Measurements from ENCODE around the gene WDR72.
"Not testable (repeated sequence)": the region's sequence is repeated elsewhere in the genome, so short reads cannot be mapped to it uniquely, and the experiment has no call there.

The WDR72 gene

GRCh38 chr15:53759411-53759931 lies at the start of gene WDR72:
TSS of gene WDR72 (minus strand) at chr15:53759663. CDS start at chr15:53733149, 26,514 bp downstream.
- DNase-seq, result no peak

DNA sequence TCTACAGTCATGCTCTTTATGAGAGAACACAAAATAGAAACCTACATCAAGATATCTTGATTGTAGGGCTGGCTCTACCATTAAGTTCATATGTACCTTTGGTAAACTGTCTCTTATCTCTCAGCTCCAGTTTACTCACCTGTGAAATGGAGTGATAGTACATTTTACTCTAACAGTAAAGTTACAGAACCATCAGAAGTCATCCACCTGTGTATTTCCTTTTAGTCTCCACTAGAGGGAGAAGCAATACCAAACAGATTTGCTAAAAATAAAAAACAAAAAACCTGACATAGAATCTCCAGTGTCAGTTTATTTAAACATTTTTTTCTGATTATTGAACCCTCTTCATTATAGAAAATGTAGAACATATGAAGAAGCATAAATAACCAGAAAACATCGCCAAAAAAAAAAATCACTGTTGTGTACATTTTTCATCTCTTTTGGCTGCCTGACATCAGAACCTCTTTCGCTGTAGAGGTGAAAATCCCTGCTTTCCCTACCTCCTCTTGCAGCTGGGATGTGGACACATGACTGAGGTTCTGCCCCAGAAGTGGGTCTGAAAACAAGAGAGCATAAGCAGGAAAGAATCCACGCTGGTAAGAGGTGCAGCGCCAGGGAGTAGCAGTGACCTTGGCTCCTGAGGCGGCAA lies 48.7 kb upstream of the WDR72 start:
- no peak for DNase-seq

- no peak for DNase-seq
Observed at GRCh38 chr15:53807501-53807900, 48.0 kb upstream of the WDR72 start.

DNA sequence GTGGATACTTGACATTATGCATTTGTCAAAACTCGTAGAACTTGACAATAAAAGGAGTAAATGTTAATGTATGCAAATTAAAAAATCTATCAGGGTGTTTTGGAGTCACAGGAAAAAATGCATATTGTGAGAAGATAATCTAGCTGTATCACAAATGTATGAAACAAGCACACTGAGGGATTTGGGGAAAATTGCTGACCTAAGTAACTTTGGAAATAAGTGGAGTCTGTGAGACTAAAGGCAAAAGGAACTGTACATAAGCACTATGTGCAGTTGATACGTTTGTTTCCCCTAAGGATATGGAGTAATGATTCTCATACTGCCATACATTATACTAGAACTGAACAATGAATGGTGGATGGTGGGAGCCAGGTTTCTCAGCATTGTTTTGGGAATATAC lies 43.2 kb upstream of the WDR72 start:
- no peak for DNase-seq

DNA sequence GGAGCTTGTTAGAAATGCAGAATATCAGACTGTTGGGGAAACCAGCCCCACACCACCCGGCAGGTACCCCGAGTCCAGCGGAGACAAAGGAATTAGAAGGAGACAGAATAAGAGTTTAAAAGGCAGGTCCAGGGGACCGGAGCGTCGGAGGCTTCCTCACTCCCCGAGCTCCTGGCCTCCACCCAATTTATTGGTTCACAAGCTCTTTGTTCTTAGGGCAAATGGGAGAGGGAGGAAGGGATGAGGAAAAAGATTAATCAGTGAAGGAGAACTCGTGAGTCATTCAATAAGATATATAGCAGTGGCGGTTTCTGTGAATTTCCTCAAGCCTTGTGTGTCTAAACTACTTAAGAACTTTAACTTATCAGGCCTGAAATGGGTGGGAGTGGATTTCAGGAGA lies 32.1 kb upstream of the WDR72 start:
- DNase-seq, result no peak

DNA sequence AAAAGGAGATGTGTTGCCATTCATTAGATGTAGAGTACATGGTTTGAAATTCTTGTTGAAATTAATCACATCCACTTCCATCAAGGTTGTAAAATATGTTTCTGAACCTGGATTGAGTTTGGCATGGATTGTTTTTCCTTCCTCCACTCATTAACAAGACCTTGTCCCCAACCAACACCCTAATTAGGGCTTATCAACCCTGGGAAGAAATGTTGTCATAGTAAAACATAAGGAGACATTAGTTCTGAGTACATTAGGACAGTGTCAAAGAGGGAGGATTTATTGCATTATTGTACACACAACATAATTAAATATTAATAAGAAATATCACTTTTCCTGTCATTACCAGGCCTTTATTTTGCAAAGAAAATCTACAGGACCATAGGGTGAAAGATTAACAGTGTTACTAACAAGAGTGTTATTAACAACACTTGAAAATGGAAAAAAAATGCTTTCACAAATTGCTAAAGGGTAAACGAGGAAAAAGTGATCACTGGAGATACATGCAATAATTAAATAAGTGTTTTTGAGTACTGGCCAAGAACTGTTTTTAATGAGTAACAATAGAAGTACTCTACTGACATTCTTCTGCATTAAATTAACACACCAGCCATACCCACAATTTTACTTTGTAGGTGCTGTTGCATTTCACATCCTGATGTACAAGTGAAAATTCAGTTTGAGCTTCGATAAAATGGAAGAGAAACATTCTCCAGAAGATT lies 30.4 kb upstream of the WDR72 start:
- no peak for DNase-seq

DNA sequence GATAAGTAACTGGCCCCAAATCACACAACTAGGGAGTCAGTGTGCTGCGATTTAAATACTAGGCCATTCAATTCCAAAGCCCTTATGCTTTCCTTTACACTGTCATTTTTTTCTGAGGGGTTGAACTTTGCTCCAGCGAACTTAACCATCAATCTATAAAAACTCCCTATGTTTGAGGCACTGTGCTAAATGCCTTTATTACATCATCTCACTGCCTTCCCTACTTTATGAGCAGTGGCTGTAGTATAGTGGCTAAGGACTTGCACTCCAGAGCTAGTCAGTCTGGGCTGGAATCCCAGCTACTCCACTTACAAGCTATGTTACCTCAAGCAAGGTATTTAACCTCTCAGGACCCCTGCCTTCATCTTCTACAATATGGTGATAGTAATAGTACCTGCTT lies 26.9 kb upstream of the WDR72 start:
- DNase-seq, result no peak

DNA sequence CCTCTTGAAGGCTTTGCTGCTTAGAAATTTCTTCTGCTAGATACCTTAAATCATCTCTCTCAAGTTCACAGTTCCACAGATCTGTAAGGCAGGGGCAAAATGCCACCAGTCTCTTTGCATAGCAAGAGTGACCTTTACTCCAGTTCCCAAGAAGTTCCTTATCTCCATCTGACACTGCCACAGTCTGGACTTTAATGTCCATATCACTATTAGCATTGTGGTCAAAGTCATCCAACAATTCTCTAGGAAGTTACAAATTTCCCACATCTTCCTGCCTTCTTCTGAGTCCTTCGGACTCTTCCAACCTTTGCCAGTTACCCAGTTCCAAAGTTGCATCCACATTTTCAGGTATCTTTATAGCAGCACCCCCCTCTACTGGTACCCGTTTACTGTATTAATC lies 25.8 kb upstream of the WDR72 start:
- not testable (repeated sequence) for DNase-seq

GRCh38 chr15:53762916-53763315 lies 3.5 kb upstream of the WDR72 start:
- DNase-seq, result no peak

DNA sequence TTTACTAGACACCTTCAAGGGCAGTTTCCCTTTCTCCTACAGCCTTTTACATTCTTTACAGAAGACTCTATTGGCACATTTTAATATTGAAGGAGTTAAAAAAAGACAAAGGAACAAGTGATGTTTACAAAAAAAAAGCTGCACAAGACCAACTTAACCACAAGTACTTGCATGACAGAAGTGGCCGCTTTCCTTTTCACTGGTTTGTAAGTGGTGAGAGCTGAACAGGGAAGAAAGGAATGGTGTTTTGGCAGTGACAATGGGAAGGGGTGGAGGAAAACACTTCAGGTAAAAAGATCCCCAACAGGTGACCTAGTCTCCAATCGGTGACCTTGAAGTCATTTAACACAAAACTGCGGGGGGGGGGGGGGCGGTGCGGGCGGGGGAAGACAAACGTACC lies 1.1 kb downstream of the WDR72 start:
- no peak for DNase-seq

GRCh38 chr15:53757906-53758305 lies 1.6 kb downstream of the WDR72 start:
- no peak for DNase-seq

- no peak for DNase-seq
Observed at GRCh38 chr15:53753813-53754212, 5.7 kb downstream of the WDR72 start.

GRCh38 chr15:53752406-53752805 lies 7.1 kb downstream of the WDR72 start:
- no peak for DNase-seq

DNA sequence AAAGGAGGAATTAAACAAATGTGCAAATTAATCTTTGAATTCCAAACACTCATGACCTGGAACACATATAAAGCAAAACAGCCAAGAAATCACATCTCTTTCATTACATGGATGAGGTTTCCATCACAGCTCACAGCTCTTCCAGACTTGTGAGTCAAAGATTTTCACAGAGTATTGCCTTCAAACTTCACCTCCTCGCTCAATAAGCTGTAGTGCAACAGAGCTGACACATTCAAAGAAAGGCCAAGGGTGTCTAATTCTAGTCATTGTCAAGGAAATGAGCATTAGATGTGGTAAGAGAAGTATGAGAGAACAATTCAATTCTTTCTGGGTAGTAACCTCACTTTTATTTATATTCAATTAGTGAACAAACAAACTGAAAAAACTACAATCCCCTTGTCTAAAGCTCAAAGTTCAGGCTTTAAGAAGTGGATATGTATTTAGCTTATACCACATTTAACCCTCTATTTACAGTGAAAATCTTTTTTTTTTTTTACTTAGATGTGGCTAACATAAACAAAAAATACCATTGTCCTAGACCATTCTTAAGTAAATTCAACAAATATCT lies 11.9 kb downstream of the WDR72 start:
- no peak for DNase-seq

DNA sequence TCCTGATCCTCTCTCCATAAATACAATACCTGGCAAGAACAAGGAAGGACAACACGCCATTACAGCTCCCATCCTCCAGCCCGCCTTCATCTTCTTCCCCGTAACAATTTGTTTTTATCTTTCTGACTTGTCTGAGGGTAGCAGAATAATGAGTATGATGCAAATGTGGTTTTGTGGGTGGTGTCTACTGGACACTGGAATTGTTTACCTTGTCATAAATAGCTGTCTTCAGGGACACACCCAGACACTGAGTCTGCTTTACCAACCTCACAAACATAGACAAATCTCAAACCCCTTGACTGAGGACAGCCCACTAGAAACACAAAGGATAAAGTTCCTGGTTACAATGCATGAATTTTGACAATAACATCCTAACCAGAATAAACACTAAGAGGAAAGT lies 13.4 kb downstream of the WDR72 start:
- DNase-seq, result no peak

GRCh38 chr15:53739651-53740050 lies 19.8 kb downstream of the WDR72 start:
- DNase-seq, result no peak

DNA sequence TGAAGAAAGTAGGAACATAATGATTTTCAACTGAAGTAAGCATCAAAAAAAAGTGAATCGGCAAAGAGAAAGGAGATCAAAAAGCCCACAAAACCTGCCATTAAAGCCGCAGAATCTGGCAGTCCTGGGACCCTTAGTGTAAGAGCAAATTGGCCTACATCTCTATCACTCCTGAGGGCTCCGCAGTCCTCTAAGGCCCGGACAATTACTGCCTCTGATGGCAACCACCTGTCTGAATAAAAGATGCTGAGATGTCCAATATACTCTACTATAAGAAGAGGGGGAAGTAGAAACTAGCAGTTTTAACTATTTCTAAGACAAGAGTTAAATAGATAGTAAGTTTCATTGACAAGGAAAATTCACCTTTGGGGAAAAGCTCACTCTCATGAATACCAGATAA lies 20.3 kb downstream of the WDR72 start:
- DNase-seq, result no peak

- no peak for DNase-seq
Observed at GRCh38 chr15:53721334-53722087, 38.0 kb downstream of the WDR72 start.

DNA sequence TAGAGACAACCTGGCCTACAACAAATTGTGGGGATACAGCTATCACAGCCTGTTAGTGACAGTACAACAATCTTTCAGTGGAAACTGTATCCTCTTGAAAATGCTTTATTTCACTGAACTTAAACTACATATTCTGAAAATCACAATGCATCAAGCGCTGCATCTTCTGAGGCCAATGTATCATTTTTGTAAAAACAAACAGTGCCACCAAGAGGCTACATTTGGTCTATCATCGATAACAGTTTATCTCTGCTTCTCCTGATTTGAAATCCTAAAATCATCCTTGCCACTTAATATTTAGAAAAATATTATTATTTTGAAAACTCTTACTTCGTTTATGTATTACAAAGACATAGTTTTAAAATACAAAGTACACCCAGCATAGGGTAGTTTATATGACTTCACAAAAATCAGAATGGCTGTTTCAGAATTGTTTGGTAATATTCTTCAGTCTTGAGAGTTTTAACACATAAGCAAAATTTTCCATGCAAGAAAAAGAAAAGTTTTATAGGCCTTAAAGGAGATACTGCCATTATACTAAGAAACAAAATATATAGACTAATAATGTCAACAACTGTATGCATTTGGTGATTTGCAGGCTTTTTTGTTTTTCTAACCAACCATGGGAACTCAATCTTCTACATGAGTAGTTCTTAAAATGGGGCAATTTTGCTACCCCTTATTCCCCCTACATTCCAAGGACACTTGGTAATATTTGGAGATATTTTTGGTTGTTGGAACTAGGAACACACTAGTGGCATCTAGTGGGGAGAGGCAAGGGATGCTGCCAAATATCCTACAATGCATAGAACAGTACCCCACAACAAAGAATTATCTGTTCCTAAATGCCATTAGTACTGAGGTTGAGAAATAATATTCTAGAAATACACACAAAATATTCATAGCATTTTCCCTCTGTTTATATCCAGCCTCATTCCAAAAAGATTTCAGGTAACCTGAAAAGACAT lies 42.3 kb downstream of the WDR72 start:
- no peak for DNase-seq

- DNase-seq, result no peak
Observed at GRCh38 chr15:53713218-53713617, 46.2 kb downstream of the WDR72 start.

DNA sequence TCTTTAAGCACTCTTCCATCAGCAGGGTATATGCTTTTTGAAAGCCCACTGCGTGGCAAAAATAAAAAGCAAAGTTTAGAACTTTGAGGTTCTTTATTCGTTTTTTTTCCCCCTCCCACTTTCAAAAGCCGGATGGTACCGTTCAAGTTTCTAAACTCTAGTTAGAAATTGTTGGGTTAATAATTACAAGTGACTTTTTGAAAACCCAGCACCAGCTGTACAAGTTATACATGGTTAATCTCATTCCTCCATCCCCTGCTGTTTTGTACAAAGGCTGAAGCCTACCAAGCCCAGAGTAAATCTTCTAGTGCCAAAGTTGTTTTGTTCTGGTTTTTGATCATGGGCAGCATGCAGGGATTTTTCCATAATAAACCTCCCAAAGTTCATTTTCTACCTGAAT lies 48.6 kb downstream of the WDR72 start:
- DNase-seq, result no peak

DNA sequence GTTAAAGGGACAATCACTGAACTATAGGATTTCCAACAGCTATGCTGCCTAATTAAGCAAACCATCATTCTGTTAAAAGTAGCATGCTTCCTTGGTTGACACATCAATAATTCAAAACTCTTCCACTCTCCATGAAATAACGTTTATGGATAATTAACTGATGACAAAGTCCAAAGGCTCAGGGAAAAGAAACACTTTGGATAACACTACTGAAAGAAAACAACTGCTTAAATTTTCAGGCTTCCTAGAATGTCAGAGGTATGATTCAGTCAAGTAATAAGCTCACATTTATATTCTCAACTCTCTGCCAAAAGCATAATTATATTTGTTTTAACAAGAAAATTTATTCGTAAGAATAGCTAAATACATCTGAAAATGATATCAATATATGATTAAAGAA lies 49.6 kb downstream of the WDR72 start:
- no peak for DNase-seq

Measured in NCI-H187 treated with DMSO at 0.1 percent for 48 hours (cell line).